HG03354 (cell line): ENCODE measurements around the gene NR1H3.
"Not testable (repeated sequence)": the region's sequence is repeated elsewhere in the genome, so short reads cannot be mapped to it uniquely, and the experiment has no call there.

Source experiments
- ATAC-seq: cut with Tn5 transposase; IDR thresholded peaks from one replicate; pipeline ENCODE4 v1.9.1; 2021; ENCODE audit warnings: mild to moderate bottlenecking; ENCODE audit not compliant: unreplicated experiment, poor library complexity, severe bottlenecking

The NR1H3 gene

GRCh38 chr11:47289856-47290255 lies 32.1 kb downstream of the NR1H3 start:
- no peak for ATAC-seq

- ATAC-seq, result no peak
These were observed 37.6 kb downstream of the NR1H3 start for GRCh38 chr11:47295385-47295784.

GRCh38 chr11:47296045-47296444 lies 38.2 kb downstream of the NR1H3 start:
- ATAC-seq, result no peak

GRCh38 chr11:47299078-47299477 lies 41.3 kb downstream of the NR1H3 start:
- ATAC-seq, result no peak

DNA sequence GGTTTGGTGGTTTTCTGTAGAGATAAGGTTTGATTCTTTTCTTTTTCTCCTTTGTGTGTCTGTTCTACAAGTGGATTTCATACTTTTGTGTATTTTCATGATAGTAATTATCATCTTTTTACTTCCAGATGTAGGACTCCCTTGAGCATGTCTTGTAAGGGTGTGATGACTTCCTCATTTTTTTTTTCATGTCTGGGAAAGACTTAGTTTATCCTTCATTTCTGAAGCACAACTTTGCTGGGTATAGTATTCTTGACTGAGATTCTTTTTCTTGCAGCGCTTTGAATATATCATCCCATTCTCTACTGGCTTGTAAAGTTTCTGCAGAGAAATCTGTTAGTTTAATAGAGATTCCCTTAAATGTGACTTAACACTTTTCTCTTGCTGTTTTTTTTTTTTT lies 45.1 kb downstream of the NR1H3 start:
- no peak for ATAC-seq

GRCh38 chr11:47305734-47306483 lies 48.1 kb downstream of the NR1H3 start:
- no peak for ATAC-seq

- ATAC-seq, result no peak
These were observed 48.7 kb downstream of the NR1H3 start for GRCh38 chr11:47306484-47306844.

GRCh38 chr11:47308050-47308823 lies 50.4 kb downstream of the NR1H3 start:
- ATAC-seq, result no peak

GRCh38 chr11:47314992-47315391 lies 57.2 kb downstream of the NR1H3 start:
- no peak for ATAC-seq

GRCh38 chr11:47316501-47316900 lies 58.7 kb downstream of the NR1H3 start:
- ATAC-seq, result not testable (repeated sequence)

DNA sequence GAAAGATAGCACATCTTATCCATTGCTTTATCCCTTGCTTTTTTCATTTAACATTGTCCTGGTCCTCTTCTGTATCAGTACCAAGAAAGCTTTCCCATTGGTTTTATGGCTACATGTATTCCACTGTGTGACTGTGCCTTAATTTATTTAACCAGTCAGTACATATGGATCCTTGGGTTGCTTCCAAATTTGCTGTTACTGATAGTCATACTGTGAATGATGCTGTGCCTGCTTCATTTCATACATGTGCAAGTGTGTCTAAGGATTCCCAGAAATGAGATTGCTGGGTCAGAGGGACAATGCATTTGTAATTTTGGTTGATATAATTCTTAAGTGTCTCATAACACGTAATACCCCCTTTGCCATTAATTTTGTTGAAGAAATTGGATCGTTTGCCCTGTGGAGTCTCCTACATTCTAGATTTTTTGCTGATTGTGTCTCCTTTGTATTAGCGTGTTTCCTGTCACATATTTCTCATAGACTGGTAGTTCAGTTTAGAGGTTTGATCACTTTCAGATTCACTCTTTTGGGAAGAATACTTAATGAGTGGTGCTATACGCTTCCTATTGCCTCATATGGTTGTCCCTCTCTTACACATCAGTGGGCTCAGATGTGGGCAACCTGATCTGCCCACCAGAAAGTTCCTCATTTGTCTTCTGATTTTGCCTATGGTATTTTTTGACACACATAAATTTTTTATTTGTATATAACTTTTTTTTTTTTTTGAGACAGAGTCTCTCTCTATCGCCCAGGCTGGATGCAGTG lies 59.5 kb downstream of the NR1H3 start:
- ATAC-seq, result no peak

DNA sequence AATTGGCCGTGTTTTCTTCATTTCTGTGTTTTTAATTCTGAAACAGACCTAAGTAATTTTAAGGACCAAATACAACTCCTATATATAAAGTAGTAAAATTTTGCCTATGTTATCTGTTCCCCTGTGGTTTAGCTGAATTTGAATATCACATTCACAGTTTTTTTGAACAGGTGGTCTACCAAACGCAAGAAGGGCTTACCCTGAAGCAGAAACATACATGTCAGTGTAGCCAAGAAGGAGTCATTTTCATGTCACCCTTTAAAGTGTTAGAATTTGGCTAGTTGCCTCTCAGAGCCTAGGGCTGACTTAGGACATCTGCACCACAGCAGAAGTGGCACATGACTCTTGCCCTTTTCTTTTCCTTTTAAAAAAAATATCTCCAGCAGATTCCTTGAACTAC lies 60.4 kb downstream of the NR1H3 start:
- no peak for ATAC-seq
